Umbilical cord (tissue), 2 donors: ENCODE data around the gene CCDC82. TPM values are rescaled to one million over a fixed set of nuclear protein-coding genes. Genes with fewer than 3 reads are reported as not detected.
A peak's percentile ranks its signal among the peaks of the same experiment; 100 is the strongest.

Source experiments
- DNase-seq: peaks from one replicate; pipeline ENCODE4 v3.0.0-alpha.2; 2015; ENCODE audit warnings: low spot score
- total RNA-seq: library from RNA; depleted of rRNA; stranded (reverse); fragments of >200 nt; gene quantifications from one replicate; pipeline ENCODE4 v1.2.3, GENCODE V29; 2014; ENCODE audit warnings: low replicate concordance; ENCODE audit not compliant: insufficient read depth

The CCDC82 gene
- total RNA-seq, 1 donor from 2014 or later, result 73.7 TPM

GRCh38 chr11:96329419-96329818 is 60.3 kb downstream of the CCDC82 start:
- DNase-seq, result no peak

GRCh38 chr11:96328395-96329010 is 61.2 kb downstream of the CCDC82 start:
- DNase-seq, result peak; percentile 87

DNA sequence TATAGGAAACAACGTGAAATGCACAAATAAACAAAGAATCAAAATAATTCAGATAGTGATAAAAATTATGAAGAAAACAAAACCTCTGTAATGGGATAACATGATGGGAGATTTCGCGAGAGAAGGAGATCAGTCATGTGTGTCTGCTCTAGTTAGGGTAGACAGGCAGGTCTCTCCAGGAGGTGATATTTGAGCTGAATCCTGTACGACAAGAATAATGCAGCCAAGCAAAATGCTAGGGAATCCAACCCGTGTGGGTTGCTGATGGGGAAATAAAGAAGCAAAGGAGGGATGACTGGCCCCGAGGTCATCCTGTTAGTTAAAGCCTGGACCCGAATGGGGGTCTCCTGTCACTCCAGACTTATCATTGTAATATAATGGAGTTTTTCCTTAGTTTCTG is 62.8 kb downstream of the CCDC82 start:
- DNase-seq, result no peak

GRCh38 chr11:96324912-96325311 is 64.8 kb downstream of the CCDC82 start:
- peak; percentile 58 for DNase-seq

DNA sequence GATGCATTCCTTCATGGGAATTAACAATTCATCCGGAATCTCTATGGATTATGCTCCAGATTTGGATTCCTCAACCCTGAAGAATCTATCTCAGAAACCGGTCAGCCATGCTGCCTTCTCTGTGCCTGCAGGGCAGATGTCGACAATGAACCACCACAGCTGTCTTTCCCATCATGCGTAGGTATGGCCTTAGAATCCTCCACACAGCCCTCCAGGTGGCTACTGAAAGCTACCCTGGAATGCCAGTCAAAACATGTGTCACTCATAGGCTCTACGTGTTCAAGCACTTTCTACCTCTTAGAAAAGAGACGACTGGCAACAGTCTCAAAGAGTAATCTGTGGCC is 66.1 kb downstream of the CCDC82 start:
- no peak for DNase-seq

GRCh38 chr11:96322775-96323641 is 66.7 kb downstream of the CCDC82 start:
- DNase-seq, result no peak

DNA sequence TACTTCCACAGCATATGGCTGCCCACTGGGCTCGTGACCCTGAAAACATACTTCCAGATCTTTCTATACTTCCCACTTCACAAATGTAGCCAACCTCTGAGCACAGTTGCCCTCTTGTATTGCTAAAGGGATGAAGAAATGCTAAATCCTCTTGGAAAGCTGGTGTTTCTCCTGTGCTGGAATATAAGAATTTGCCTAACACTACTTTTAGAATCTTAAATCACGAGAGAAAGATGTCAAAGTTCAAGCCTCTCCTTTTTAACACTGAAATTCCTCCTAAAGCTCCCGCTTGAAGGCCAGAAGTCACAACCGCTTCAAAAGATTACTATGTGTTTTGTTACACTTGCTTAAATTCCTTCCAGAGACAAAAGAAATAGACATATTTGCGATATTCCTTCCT is 68.6 kb downstream of the CCDC82 start:
- DNase-seq, result no peak

- no peak for DNase-seq
Measured at GRCh38 chr11:96319898-96320656, 69.6 kb downstream of the CCDC82 start.

DNA sequence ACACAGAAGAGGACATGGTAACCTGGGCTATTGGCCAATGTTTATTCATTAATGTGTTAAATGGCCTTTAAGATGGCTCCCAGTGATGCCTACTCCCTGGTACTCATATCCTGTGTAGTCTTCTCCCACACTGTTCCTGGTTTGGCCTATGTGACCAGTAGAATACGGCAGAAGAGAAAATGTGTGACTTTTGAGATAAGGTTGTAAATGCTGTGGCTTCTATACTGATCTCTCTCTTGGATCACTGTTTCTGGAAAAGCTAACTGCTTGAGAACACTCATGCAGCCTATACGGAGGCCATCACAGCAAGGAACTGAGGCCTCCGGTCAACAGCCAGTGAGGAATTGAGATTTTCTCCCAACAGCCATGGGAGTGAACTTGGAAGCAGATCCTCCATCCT is 70.9 kb downstream of the CCDC82 start:
- DNase-seq, result no peak

- DNase-seq, result no peak
Measured at GRCh38 chr11:96318399-96318798, 71.3 kb downstream of the CCDC82 start.

DNA sequence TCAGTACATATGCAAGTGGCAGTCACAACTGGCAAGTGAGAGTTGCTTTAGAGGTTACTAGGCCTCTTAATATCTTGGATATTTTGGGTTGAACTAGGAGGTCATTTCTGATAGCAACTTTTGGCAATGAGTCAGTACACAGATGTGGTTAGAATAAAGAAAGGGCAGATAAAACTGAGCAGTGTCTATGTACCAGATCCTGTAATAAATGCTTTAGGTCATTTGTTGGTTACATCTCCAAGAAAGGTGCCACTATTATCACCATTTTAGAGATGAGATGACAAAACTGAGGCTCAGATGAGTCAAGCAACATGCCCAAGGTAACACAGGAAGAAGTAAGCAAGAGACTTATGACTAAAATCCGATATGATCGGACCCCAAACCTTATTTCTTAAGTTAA is 71.7 kb downstream of the CCDC82 start:
- peak; percentile 61 for DNase-seq

GRCh38 chr11:96317571-96317970 is 72.1 kb downstream of the CCDC82 start:
- no peak for DNase-seq

DNA sequence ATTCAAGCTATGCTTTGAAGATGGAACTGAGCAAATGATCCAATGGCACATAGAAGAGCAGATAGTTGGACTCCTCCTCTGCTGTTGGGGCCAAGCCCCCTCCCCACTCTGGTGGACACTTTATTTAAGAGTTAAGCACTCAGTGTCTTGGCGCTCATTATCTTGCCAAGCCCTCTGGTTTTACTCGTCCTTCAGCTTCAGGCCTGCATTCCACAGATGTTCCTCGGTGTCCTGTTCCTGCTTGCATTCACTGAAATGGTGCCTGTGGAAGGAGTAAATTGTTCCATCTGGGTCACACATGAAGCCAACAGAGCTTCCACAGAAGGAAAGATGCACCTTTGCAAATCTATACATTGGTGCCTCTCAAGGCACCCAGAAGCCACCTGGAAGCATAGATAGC is 72.8 kb downstream of the CCDC82 start:
- DNase-seq, result peak; percentile 68

DNA sequence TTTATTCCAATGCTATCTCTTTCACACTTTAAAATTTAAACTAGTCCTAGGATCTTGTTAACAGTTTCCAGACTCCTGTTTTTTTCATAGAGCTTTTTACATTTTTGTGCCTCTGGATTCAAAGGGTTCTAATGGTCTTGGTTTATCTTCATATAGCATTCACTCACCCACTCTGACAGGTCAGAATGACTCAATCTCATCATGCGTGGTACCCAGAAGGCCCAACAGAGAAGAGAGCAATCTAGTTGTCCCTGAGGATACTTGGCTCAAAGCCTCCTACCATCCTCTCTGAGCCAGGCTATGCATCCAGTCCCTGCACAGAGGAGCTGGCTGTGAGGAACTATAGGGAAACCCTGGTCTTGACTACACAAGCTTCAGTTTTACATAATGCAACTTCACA is 74.2 kb downstream of the CCDC82 start:
- DNase-seq, result no peak

GRCh38 chr11:96314326-96315020 is 75.2 kb downstream of the CCDC82 start:
- no peak for DNase-seq

DNA sequence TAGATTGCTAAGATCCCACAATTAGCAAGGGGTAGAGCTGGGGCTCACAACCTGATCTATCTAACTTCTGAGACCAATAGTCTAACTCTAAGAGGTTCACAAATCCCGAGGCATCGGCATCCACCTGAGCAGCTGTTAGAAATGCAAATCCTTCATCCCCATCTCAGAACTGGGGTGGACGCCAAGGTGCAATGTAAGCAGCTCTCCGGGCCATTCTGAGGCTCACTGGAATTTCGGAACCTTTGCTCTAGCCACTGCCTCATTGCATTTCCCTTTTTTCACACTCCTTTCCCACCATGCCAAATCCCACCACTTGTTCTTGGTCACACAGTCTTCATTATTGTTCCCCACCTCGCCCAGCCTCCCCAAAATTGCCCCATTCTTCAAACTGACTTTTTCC is 76.5 kb downstream of the CCDC82 start:
- DNase-seq, result no peak

DNA sequence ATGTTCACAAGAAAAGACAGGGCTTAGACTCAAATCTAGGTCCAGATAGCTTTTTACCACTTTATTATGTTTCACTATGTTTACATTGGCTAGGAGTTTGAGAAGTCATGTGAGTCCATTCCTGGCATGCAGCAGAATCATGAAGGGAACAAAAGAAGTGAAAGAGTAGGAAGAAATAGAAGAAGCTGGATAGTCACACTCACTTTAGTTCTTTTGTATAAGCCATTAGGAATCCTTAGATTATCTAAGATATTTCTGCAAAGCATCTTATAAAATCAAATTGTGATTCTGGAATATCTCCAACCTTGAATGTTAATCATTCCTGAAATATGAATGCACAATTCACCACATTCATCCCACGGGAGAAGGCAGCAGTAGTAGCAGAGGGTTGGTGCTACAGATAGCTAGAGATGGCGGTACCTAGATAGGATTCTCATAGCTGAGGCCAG is 78.6 kb downstream of the CCDC82 start:
- DNase-seq, result peak; percentile 66

GRCh38 chr11:96310236-96310635 is 79.5 kb downstream of the CCDC82 start:
- DNase-seq, result no peak

DNA sequence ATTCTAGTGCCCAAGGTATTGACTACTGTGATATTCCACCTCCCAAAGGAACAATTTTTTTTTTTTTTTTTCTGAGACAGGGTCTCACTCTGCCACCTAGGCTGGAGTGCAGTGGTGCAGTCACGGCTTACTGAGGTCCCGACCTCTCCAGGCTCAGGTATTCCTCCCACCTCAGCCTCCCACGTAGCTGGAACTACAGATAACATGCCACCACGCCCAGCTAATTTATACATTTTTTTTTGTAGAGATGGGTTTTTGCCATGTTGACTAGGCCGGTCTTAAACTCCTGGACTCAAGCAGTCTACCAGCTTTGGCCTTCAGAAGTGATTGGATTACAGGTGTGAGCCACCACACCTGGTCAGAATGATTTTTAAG is 80.1 kb downstream of the CCDC82 start:
- DNase-seq, result no peak

DNA sequence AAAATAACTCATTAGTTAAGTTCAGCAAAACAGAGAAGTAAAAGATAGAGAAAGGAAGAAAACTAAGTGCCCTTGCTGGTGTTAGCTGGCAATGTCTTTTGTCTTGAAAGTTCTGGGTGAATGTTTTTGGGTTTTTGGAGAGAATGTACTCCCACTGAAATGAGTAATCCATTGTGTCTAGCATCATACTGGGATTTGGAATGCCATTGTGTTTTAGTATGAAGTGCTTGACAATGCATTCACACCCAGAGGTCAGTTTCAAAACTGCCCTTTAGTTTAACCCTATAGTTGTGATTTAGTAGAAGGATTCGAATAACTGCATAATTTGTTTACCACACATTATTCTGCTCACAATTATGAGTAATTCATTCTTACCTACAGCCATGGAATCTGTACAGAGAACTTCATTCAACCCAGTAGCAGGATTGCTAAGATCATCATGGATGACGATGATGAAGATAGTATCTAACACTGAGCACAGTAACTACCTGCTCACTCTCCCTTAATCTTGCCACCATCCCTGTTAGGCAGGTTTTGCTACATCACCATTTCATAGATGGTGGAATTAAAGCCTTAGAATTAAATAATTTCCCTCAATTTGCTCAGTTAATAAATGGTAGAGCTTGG is 80.6 kb downstream of the CCDC82 start:
- DNase-seq, result no peak

GRCh38 chr11:96307776-96308140 is 82.0 kb downstream of the CCDC82 start:
- DNase-seq, result peak; percentile 89
